Suppressor macrophage treated with lipopolysaccharide for 1 hour (primary cell): ENCODE data around the gene BAIAP2.
A peak's percentile ranks its signal among the peaks of the same experiment; 100 is the strongest.

Experiments used
- DNase-seq, 3 donors: peaks; one replicate each; pipeline ENCODE4 v3.0.0-alpha.2; 2020 to 2022

BAIAP2 gene

DNA sequence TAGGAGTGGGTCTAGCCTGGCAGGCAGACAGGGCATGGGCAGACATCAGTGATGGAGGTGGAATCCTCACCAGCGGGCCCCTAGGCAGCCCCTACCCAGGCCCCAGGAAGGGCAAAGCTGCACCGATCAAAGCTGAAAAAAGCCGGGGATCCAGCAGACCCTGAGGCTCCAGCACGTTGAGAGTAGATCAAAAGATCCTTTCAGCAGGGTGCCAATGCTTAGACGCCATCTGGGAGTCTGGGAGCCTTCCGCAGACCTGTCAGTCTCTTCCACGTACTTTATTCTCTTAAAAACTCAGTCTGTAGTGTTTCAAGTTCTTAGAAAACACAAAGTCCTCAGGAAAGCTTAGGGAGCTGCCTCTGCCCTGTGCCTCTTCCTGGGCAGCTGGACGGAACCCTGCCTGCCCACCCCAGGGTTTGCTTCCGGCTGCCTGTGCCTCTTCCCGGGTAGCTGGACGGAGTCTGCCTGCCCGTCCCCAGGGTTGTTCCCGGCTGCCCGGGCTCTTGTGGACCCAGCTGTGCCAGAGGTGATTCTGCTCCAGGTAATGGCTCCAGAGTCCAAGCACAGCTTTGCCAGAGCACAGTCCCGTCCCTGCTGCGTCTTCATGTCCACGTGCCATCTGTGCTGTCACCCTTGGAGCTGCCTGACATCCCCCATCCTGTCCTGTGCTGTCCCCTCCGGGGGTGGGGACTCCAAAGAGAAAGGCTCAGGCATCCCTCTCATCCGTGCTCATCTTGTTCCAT lies 79.6 kb downstream of the BAIAP2 start:
- no peak for DNase-seq

DNA sequence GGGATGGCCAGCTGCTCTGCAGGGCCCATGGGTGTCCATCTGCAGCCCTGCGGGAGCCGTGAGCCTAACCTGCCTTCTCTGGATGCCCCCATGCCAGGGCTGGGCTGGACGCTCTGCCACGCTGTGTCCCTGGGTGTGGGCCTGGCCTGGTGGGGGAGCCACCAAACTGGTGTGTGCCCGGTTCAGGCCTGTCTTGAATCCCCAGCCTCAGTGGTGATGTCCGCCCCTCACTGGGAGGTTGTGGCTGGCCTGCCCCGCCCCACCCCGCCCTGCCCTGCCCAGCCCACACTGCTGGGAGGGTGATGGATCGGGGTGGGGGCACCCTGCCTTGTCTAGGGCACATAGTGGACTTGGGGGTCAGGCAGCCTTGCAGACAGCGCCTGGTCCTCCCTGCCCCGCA lies 80.3 kb downstream of the BAIAP2 start:
- DNase-seq, result no peak

DNA sequence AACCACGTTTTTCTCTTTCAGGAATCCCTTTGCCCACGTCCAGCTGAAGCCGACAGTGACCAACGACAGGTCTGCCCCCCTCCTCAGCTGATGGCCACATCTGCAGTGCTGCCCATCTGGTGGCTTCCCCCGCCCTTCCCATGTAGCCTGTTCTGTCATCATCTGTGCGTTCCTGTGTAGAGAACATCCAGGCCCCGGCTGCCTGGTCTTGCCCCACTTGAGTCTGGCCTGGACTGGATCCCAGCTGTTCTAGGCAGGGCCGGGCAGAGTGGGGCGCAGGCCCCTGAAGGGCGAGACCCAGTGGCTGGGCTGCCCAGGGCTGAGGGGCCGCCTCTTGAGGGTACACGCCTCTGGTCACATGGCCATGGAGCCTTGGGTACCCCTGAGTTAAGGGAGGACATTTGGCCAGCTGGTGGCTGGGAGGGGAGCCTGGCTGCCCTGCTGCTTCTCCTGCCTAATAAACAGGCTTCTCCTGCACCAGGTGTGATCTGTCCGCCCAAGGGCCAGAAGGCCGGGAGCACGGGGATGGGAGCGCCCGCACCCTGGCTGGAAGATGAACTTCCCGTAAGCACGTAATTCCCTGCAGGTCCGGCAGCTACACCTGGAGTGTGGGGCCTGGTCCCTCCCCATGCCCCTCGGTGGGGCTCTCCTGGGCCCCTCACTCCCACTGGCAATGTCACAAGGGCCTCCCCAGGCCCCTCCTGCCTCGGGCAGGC lies 81.0 kb downstream of the BAIAP2 start:
- no peak for DNase-seq

DNA sequence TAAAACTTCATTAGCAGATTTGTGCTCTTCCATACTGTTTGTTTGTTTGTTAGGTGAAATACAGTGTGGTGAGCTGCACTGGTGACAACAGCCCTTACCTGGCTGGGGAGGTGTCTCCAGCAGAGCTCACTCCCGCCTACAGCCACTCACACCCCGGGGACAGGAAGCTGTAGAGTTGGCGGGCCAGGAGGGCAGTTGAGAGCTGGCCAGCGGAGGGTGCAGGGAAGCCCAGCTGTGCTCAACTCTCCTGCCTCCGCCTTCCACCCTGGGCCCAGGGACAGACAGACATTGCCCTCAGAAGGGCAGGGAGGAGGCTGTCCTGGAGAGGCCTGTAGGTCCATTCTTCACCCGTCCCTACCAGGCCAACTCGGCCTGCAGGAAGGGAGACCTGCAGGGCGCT lies 81.8 kb downstream of the BAIAP2 start:
- DNase-seq, result no peak

DNA sequence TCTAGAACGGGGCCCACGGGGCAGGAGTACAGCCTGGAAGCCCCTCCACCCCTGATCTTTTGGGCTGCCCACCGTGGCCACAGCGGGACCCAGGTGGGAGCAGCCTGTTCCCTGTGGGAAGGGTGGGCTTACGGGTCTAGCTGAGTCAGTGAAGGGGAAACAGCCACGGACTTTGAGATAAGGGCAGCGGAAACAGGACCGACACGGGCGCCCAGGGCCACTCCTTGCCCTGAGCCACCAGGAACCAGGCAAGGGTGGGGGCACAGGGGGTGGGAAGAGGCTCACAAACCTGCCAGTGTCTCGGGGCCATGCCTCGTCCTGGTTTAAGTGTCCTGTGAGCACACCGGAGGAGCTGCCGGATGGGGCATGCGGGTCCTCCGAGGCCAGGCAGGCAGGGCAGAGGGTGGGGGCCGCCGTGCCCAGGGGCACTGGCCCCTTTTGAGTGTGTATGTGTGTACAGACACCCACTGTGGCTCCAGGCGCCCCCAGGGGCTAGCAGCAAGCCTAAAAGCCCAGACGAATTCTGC lies 82.8 kb downstream of the BAIAP2 start:
- no peak for DNase-seq

DNA sequence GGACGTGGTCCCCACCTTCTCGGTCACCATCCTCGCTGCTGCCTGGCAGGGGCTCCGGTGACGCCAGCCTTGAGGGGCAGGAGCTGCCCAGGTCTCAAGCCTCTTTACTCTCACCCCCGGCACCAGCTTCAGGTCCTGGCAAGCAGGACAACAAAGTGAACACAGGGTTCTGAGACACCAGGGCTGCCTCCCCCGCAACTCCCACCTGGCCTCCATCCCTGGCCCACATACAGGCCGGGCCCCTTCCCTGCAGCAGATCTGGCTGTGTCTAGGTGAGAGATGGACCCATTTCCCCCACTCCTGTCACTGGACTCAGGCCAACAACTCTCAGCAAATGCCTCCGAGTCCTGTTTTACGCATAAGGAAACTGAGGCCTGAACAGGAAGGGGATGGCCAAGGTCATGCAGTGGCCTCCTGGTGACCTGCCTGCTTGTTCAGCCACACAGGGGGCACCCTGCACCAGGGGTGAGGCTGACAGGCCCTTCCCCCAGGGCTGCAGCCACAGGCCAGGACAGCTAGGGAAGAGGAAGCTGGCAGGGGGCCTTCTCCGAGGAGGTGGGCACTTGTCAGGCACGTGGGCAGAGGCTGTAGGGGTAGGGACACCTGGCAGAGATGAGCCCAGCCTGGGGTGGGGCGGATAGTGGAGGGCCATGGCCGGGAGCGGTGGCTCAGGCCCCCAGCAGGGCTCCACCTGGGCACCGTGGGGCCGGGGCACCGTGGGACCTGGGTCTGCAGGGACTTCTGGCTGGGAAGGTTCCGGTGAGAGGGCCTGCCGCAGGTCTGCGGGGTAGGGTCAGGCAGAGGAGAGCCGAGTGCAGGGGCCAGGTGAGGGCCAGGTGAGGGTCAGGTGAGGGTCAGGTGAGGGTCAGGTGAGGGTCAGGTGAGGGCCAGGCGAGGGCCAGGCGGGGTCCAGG lies 83.6 kb downstream of the BAIAP2 start:
- DNase-seq, result no peak

DNA sequence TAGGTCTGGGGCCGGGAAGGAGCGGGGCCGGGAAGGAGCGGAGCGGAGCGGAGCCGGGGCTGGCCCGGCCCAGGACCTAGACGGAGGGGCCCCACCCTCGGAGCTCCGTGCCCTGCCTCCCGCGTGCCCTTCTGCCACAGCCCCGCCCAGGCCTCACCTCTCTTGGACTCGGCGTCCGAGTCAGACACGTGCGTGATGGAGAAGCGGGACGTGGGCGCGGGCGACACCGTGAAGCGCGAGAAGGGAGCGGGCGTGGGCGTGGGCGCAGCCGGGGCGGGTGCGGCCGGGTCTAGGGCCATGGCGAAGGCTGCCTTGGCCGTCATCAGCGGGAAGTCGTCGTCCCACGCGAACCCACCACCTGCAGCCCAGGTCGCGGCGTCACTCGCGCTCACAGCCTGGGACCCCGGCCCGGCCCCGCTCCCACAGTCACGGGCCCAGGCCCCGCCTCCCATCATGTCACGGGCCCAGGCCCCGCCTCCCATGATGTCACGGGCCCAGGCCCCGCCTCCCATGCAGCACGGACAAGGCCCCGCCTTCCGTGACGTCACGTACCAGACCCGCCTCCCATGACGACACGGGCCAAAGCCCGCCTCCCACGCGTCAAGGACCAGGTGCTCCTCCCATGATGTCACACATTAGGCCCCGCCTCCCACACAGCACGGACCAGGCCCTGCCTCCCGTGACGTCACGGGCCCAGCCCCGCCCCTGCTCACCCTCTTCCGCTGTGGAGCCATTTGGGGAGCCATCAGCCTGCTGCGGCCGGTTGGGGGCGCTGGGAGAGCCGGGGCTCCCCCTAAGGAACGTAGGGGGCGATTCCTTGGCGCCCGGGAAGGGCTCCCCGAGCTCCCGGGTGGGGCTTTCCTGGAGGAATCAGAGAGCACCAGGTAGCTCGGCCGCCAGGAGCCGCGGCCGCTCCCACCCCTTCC lies 84.5 kb downstream of the BAIAP2 start:
- DNase-seq, result peak; percentile 88 to 92 (median 89)

DNA sequence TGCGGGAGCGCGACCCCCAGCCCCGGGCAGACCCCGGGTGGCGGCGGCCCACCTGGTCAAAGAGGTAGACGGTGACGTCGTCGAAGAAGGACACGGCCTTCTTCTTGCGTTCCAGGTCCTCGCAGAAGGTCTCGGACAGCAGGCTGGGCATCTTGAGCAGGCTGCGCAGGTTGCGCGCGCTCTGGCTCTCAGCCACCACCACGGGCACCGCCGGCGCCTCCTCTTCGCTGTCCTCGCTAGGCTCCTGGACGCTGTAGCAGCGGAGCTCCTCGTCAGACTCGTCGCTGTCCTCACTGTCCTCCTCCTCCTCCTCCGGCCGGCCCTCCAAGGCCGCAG lies 85.2 kb downstream of the BAIAP2 start:
- no peak for DNase-seq

DNA sequence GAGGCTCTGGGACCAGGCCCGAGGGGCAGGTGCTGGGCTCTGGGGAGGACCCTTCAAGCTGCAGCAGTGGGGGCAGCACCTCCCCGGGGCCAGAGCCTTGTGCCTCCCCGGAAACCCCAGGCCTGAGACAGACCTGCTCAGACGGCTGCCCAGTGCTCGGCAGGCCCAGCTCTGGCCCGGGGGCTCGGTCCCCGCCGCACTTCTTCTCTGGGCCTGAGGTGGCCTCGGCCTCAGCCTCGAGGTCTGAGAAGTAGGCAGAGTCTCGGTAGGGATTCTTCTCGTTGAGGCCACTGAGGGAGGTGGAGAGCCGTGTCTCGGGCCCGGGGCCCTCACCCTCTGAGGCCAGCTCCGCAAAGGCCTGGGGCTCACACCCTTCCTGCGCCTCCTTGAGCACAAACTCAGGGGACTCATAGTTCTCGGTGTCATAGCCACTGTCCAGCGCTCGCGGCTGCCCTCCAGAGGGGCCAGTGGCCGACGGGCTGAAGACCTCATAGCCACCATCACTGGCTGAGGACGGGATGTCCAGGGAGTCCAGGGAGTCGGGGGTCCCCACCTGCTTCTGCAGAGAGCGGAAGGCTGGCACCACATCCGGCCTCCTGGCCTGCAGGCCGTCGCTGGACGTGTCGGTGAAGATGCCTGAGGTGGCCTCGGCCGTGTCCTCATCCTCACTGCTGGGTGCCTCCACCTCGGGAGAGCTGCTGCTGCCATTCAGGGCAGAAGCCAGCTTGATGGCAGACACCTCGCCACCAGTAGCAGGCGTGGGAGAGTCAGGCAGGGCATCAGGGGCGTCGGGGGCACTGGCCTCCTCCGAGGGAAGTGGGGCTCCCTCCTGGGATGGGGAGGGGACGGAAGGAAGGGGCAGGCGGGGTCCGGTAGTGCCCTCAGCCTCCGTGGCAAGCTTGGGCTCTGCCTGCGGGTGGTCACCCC lies 86.0 kb downstream of the BAIAP2 start:
- no peak for DNase-seq

DNA sequence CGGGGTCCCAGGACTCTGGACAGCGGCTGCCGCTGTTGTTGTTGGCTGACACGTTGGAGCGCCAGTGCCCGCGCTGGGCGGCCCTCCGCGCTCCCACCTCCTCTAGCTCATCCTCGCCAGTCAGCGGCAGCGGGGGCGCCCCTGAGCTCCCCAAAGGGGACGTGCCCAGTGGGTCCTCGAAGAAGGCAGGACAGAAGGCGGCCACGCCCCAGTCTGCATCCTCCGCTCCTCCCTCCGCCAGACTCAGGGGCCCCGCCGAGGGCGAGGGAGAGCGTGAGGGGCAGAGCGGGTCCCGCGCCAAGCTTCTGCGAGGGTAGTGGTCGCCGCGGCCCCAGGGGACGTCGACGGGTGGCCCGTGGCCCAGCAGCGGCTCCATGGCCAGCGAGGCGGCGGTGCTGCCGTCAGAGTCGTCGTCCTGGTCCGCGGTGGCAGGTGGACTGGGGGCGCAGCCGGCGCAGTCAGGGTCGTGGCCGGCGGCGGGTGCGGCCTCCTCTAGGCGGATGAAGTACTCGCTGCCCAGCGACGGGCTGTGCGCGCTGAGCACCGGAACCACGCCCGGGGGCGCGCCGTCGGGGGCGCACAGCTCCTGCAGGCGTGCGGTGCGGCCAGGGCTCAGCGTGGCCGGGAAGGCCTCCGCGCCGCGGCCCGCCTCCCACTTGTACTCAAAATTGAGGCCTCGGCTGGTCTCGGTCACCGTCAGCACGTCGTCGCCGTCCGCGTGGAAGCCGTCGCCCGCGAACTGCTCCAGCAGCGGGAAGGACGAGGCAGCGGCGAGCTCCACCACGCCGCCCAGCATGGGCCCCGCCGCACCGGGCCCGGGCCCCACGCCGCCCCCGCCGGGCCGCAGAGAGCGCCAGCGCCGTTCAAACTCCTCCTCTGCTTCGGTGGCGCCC lies 87.1 kb downstream of the BAIAP2 start:
- no peak for DNase-seq

DNA sequence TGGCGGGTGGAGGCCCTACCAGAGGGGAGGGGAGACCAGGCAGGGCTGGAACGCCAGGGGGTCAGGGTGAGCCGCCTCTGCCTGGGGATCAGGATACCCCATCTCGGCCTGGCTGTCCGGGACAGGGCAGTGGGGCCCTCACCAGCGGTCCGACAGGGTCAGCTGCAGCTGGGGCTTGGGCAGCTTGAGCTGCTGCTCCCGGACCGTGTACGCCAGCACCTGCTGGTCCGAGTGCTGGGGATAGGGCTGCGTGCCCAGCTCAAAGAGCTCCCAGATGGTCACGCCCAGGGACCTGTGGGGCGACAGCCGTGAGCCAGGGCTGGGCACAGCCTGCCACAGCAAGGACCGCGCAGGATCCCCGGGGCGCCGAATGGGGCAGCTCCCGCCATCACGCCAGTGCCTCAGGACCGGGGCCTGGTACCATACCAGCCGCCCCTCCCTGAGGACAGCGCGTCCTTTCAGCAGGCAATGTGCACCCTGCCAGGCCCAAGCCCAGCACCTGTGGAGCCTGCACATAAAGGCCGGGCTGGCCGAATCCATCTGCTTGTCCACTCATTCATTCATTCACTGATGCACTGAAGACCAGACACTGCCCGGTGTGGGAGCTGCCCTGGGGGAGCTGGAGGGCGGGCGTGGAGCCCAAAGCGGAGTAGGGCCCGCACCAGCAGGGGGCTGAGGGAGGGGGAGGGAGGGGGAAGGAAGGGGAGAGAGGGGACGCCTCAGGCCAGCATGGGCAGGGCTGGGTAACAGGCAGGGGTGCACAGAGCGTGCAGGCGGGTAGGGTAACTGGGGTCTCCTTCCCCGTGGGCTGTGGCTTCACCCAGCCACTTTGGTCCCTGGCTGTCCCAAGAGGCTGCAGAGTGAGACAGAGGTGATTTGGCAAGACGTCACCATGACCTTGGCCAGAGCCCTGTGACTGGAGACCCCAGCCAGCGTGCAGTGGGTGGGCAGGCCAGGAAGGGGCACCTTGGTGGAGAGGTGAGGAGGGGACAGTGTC lies 88.4 kb downstream of the BAIAP2 start:
- no peak for DNase-seq

DNA sequence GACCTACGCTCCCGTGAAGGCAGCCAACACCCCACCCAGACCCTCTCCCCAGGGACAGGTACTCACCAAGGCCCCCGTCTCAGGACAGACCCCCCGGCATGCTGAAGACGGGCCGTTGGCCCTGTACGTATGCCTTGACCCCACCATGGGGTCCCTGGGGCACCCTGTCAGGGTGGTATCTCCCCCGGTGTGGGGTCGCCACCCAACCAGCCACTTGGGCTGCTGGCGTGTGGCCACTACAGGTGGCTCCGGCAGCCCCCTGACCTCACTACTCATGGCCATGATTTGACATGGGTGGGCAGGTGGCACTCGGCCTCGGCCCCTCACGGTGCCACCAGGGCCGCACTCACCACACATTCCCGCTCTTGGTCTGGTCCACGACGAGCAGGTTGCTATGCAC lies 89.4 kb downstream of the BAIAP2 start:
- no peak for DNase-seq

DNA sequence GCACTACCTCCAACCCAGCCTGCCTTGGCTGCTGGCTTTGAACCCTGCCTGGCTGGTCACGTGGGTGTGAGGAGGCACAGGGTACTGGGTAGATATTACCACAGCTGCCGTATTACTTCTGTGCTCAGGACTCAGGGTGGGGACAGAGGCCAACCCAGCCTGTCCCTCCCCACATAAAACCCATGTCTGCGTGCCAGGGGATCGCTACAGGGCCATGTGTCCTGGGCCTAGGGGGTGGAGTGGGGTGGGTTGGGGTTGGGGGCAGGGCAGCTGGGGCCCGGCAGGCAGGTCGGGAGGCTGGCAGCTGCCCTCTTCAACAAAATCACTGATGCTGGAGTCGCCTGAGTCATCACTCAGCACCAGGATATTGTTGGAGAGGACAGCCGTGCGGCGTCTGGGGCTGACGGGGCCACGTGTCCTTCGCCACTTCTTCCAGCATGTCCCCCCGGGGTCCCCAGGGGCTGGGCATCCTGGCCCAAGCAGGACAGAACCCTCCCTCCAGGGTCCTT lies 90.7 kb downstream of the BAIAP2 start:
- DNase-seq, result no peak

DNA sequence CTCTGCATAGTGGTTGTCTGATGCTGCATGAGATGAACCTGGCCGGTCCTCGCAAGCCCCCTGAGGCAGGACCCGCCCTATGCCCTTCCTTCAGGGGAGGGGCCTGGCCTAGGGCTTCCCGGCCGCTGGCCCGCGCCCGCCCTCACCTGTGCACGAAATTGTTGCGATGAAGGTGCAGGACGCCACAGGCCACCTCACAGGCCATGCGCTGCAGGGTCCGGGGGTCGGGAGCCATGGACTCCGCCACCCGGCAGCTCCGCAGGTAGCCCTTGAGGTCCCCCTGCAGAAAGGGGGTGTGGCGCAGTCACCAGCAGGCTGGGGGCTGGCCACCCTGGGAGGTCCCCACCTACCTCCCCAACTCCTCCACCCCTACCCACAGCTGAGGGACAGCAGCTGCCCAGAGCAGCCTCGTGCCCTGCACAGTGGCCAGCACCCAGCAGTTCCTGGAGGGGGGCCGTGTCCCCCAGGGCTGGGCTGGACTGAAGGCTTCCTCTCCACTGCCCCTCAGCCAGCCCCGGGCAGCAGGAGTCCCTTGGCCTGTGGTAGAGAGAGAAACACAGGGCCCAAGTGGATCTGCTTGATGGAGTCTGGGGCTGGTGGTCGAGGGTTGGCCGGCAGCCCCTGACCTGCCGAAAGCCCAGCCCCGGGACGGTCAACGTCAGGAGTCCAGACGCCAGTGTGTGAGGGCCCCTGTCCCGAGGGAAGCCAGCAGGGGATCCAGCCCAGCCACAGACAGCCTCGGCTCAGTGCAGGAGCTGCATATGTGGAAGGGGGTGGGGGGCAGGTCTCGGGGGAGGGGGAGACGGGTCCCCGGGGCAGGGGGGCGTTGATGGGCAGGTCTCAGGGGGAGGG lies 91.6 kb downstream of the BAIAP2 start:
- DNase-seq, result no peak

DNA sequence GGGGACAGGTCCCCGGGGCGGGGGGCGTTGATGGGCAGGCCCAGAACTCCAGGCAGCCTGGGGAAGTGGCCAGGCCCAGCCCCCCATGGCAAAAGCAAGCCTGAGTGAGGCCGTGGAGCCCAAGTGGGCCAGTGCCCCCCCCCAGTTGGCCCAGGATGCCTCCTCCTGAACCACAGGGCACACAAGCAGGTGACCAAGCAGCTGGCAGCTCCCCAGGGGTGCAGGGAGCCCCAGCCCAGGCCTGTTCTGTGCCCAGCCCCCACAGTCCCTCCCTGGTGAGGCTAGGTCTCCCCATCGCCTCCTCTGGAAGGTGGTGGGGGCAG lies 92.1 kb downstream of the BAIAP2 start:
- DNase-seq, result no peak

DNA sequence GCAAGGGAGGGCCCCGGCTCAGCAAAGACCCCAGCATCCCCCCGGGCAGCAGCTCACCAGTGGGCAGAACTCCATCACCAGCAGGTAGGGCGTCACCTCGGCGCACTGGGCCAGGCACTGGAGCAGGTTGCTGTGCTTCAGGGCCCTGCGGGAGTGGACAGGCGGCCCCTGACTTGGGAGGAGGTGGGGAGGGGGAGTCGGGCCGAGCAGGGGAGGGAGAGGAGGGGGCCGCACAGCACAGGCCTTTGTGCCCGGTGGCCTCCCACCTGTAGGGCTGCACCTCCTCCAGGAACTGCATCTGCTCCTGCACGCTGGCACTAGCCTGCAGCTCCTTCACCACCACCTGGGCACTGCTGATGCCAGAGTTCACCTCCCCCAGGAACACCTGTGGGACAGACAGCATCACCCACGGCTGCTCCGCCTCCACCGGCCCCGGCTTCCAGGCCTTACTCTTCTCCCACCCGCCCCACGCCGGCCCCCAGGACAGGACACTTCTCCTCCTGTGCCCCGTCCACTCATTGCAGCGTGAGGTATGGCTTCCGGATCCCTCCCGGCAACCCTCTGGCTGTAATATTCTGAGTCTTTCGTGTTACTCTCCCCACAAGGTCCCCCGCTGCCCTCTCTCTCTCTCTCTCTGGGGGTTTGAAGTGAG lies 92.7 kb downstream of the BAIAP2 start:
- no peak for DNase-seq

DNA sequence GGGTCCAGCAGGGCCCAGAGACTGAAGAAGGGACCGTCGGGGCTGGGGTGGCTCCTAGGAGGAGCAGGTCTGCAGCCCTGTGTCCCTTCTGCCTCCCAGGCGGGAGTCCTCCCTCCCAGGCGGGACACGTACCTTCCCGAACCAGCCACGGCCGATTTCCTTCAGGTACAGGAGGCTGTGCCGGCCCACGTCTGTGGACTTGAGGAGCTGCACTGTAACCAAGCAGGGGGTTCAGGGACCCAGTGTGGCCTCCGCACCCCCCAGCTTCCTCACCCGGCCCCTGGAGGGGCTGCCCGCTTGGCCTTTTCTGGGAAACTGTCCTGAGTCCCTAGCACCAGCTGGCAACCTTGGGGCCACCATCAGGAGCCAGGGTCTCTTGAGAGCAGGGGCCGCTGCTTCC lies 93.4 kb downstream of the BAIAP2 start:
- DNase-seq, result no peak
